SK-N-SH treated with all-trans-retinoic acid at 6 μM for 48 hours (cell line): Measurements from ENCODE around the gene SFI1.

Experiments used
- ATAC-seq: fragments of 200-7000 bp; cut with Tn5 transposase; 3 replicates; pipeline ENCODE4 v1.9.1; 2020; ENCODE audit warnings: mild to moderate bottlenecking, moderate library complexity
- ARNTL ChIP-seq: fragments of 450-650 bp; formaldehyde crosslinking; IDR thresholded peaks from 2 replicates; pipeline ENCODE4 v1.5.0; 2020; ENCODE audit warnings: low read depth, mild to moderate bottlenecking, moderate library complexity, borderline replicate concordance
- BACH2 ChIP-seq: fragments of 250-450 bp; sonication (Bioruptor Pico); IDR thresholded peaks from 2 replicates; pipeline ENCODE4 v1.9.0; 2021; ENCODE audit warnings: mild to moderate bottlenecking, borderline replicate concordance
- CSDC2 ChIP-seq: fragments of 250-450 bp; sonication (Bioruptor Pico); IDR thresholded peaks from 2 replicates; pipeline ENCODE4 v1.5.0; 2020; ENCODE audit warnings: mild to moderate bottlenecking, moderate library complexity
- CSRNP3 ChIP-seq: fragments of 250-450 bp; sonication (Bioruptor Pico); IDR thresholded peaks from 2 replicates; pipeline ENCODE4 v1.5.1; 2021; ENCODE audit warnings: mild to moderate bottlenecking, moderate library complexity
- ESRRG ChIP-seq: fragments of 250-450 bp; sonication (Bioruptor Pico); IDR thresholded peaks from 2 replicates; pipeline ENCODE4 v1.6.1; 2021; ENCODE audit warnings: mild to moderate bottlenecking
- GLIS3 ChIP-seq: fragments of 250-450 bp; sonication (Bioruptor Pico); IDR thresholded peaks from 2 replicates; pipeline ENCODE4 v1.5.0; 2020; ENCODE audit warnings: mild to moderate bottlenecking, moderate library complexity
- ISL1 ChIP-seq: fragments of 250-450 bp; sonication (Bioruptor Pico); IDR thresholded peaks from 2 replicates; pipeline ENCODE4 v2.1.2; 2022; ENCODE audit warnings: mild to moderate bottlenecking, moderate library complexity
- OSR1 ChIP-seq: fragments of 250-450 bp; sonication (Bioruptor Pico); IDR thresholded peaks from 2 replicates; pipeline ENCODE4 v1.8.0; 2022; ENCODE audit warnings: moderate library complexity, mild to moderate bottlenecking, inconsistent platforms
- PATZ1 ChIP-seq: fragments of 250-450 bp; sonication (Bioruptor Pico); IDR thresholded peaks from 2 replicates; pipeline ENCODE4 v1.8.0; 2020; ENCODE audit warnings: mild to moderate bottlenecking, moderate library complexity, borderline replicate concordance
- RARB ChIP-seq: fragments of 250-450 bp; sonication (Bioruptor Pico); IDR thresholded peaks from 2 replicates; pipeline ENCODE4 v1.8.0; 2021; ENCODE audit warnings: mild to moderate bottlenecking, moderate library complexity
- TCF4 ChIP-seq: fragments of 250-450 bp; sonication (Bioruptor Pico); IDR thresholded peaks from 2 replicates; pipeline ENCODE4 v1.8.0; 2021; ENCODE audit warnings: mild to moderate bottlenecking, moderate library complexity, borderline replicate concordance
- TOX ChIP-seq: fragments of 250-450 bp; sonication (Bioruptor Pico); IDR thresholded peaks from 2 replicates; pipeline ENCODE4 v1.8.0; 2021; ENCODE audit warnings: mild to moderate bottlenecking, moderate library complexity, borderline replicate concordance
- ZC3H10 ChIP-seq: fragments of 250-450 bp; sonication (Bioruptor Pico); IDR thresholded peaks from 2 replicates; pipeline ENCODE4 v1.5.1; 2021; ENCODE audit warnings: mild to moderate bottlenecking, moderate library complexity
- ZFP3 ChIP-seq: fragments of 250-450 bp; sonication (Bioruptor Pico); IDR thresholded peaks from 2 replicates; pipeline ENCODE4 v1.5.0; 2020; ENCODE audit warnings: mild to moderate bottlenecking, moderate library complexity
- ZFP30 ChIP-seq: fragments of 450-650 bp; formaldehyde crosslinking; IDR thresholded peaks from 2 replicates; pipeline ENCODE4 v1.5.0; 2022; ENCODE audit warnings: mild to moderate bottlenecking, moderate library complexity
- ZNF565 ChIP-seq: fragments of 450-650 bp; formaldehyde crosslinking; conservative IDR thresholded peaks from 2 replicates; pipeline ENCODE4 v1.5.0; 2020; ENCODE audit warnings: low read depth, mild to moderate bottlenecking, moderate library complexity
- ZNF70 ChIP-seq: fragments of 450-650 bp; formaldehyde crosslinking; IDR thresholded peaks from 2 replicates; pipeline ENCODE4 v1.5.0; 2020; ENCODE audit warnings: mild to moderate bottlenecking, moderate library complexity
- ZNF8 ChIP-seq: fragments of 450-650 bp; formaldehyde crosslinking; IDR thresholded peaks from 2 replicates; pipeline ENCODE4 v1.5.0; 2020; ENCODE audit warnings: mild to moderate bottlenecking, moderate library complexity
- TF ChIP-seq, protein P1 (sequence below): fragments of 250-450 bp; sonication (Bioruptor Pico); IDR thresholded peaks from 2 replicates; pipeline ENCODE4 v1.5.0; 2020; ENCODE audit warnings: mild to moderate bottlenecking, moderate library complexity
- TF ChIP-seq, protein P2 (sequence below): fragments of 250-450 bp; sonication (Bioruptor Pico); IDR thresholded peaks from 2 replicates; pipeline ENCODE4 v1.5.1; 2020; ENCODE audit warnings: low read depth, mild to moderate bottlenecking, moderate library complexity
- TF ChIP-seq, protein P3 (sequence below): fragments of 250-450 bp; sonication (Bioruptor Pico); IDR thresholded peaks from 2 replicates; pipeline ENCODE4 v1.8.0; 2021; ENCODE audit warnings: low read depth, mild to moderate bottlenecking, moderate library complexity, borderline replicate concordance

The SFI1 gene

DNA sequence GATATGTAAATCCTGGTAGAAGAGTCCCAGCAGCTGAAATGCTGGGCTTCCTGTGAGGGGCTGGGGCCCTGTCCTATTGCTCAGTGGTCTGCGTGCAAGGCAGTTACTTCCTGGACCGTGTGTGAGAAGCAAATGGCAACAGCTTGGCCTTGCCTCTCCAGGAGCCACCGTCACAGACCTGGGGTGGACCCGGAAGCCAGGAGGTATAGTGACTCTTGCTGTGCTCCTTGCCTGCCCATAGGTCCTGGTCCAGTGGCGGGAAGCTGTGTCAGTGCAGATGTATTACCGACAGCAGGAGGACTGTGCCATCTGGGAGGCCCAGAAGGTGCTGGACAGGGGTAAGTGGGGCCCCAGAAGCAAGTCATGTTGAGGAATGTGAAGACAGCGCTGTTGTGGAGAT lies 111.4 kb downstream of the SFI1 start:
- no peak for ATAC-seq
- TF ChIP-seq CSDC2 (CRISPR knock-in tag) (no peak), CSRNP3 (no peak), OSR1 (CRISPR knock-in tag) (no peak), ISL1 (no peak)
- TF ChIP-seq, all 23 proteins: peak for 0

DNA sequence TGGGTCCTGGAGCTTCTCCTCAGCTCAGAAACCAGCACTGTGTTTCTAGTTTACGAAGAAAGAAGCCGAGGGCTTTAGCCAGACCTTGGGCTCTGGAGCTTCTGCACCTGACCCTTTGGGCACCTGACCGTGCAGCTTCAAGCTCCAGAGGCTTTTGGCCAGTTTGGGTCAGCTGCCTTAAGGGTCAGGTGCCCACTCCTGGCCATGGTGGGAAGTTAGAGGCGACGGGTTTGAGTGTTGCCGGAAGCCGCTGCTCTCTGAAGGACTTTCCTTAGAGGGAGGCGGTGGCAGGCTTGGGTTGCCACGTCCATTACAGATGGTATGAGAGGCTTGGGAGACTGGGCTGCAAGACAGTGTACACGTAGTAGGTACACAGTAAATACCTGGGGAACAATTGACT lies 113.4 kb downstream of the SFI1 start:
- TF ChIP-seq CSRNP3 (no peak), ZFP30 (CRISPR knock-in tag) (no peak), ZFP3 (CRISPR knock-in tag) (no peak), ZNF70 (no peak), ZNF565 (CRISPR knock-in tag) (no peak), OSR1 (CRISPR knock-in tag) (no peak), TCF4 (no peak), BACH2 (CRISPR knock-in tag) (no peak), RARB (CRISPR knock-in tag) (no peak), ZC3H10 (no peak), ESRRG (CRISPR knock-in tag) (no peak), ZNF8 (CRISPR knock-in tag) (no peak), CSDC2 (CRISPR knock-in tag) (no peak), PATZ1 (CRISPR knock-in tag) (no peak)
- TF ChIP-seq, protein P1, sequence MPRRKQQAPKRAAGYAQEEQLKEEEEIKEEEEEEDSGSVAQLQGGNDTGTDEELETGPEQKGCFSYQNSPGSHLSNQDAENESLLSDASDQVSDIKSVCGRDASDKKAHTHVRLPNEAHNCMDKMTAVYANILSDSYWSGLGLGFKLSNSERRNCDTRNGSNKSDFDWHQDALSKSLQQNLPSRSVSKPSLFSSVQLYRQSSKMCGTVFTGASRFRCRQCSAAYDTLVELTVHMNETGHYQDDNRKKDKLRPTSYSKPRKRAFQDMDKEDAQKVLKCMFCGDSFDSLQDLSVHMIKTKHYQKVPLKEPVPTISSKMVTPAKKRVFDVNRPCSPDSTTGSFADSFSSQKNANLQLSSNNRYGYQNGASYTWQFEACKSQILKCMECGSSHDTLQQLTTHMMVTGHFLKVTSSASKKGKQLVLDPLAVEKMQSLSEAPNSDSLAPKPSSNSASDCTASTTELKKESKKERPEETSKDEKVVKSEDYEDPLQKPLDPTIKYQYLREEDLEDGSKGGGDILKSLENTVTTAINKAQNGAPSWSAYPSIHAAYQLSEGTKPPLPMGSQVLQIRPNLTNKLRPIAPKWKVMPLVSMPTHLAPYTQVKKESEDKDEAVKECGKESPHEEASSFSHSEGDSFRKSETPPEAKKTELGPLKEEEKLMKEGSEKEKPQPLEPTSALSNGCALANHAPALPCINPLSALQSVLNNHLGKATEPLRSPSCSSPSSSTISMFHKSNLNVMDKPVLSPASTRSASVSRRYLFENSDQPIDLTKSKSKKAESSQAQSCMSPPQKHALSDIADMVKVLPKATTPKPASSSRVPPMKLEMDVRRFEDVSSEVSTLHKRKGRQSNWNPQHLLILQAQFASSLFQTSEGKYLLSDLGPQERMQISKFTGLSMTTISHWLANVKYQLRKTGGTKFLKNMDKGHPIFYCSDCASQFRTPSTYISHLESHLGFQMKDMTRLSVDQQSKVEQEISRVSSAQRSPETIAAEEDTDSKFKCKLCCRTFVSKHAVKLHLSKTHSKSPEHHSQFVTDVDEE = no peak
- TF ChIP-seq, protein P2, sequence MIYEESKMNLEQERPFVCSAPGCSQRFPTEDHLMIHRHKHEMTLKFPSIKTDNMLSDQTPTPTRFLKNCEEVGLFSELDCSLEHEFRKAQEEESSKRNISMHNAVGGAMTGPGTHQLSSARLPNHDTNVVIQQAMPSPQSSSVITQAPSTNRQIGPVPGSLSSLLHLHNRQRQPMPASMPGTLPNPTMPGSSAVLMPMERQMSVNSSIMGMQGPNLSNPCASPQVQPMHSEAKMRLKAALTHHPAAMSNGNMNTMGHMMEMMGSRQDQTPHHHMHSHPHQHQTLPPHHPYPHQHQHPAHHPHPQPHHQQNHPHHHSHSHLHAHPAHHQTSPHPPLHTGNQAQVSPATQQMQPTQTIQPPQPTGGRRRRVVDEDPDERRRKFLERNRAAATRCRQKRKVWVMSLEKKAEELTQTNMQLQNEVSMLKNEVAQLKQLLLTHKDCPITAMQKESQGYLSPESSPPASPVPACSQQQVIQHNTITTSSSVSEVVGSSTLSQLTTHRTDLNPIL (CRISPR knock-in tag) = no peak
- TF ChIP-seq, protein P3, sequence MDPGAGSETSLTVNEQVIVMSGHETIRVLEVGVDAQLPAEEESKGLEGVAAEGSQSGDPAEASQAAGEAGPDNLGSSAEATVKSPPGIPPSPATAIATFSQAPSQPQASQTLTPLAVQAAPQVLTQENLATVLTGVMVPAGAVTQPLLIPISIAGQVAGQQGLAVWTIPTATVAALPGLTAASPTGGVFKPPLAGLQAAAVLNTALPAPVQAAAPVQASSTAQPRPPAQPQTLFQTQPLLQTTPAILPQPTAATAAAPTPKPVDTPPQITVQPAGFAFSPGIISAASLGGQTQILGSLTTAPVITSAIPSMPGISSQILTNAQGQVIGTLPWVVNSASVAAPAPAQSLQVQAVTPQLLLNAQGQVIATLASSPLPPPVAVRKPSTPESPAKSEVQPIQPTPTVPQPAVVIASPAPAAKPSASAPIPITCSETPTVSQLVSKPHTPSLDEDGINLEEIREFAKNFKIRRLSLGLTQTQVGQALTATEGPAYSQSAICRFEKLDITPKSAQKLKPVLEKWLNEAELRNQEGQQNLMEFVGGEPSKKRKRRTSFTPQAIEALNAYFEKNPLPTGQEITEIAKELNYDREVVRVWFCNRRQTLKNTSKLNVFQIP (CRISPR knock-in tag) = no peak
- ATAC-seq = no peak

GRCh38 chr22:31610611-31611010 lies 114.3 kb downstream of the SFI1 start:
- no peak for ATAC-seq
- TF ChIP-seq ZFP3 (CRISPR knock-in tag) (no peak), GLIS3 (CRISPR knock-in tag) (no peak), CSDC2 (CRISPR knock-in tag) (no peak), PATZ1 (CRISPR knock-in tag) (no peak), ISL1 (no peak), TOX (no peak), BACH2 (CRISPR knock-in tag) (no peak), ESRRG (CRISPR knock-in tag) (no peak), ARNTL (CRISPR knock-in tag) (no peak), ZFP30 (CRISPR knock-in tag) (no peak)
- TF ChIP-seq, protein P1 = no peak
